HUES64 (cell line): ENCODE data around the gene CTIF.

Experiments
- H3K27ac ChIP-seq: 2 replicates; pipeline ENCODE4 v1.7.0; 2013; ENCODE audit warnings: low read depth, low read length, inconsistent platforms
- H3K27me3 ChIP-seq: 2 replicates; pipeline ENCODE4 v1.6.1; 2013; ENCODE audit warnings: mild to moderate bottlenecking, low read length; ENCODE audit not compliant: insufficient read depth
- H3K36me3 ChIP-seq: 2 replicates; pipeline ENCODE4 v1.6.1; 2013; ENCODE audit warnings: mild to moderate bottlenecking, low read length; ENCODE audit not compliant: insufficient read depth
- H3K4me1 ChIP-seq: 2 replicates; pipeline ENCODE4 v1.6.1; 2013; ENCODE audit warnings: mild to moderate bottlenecking, low read length, moderate library complexity; ENCODE audit not compliant: insufficient read depth
- H3K4me3 ChIP-seq: 2 replicates; pipeline ENCODE4 v1.5.1; 2013; ENCODE audit warnings: mild to moderate bottlenecking, low read length, moderate library complexity
- H3K9ac ChIP-seq: 2 replicates; pipeline ENCODE4 v1.6.1; 2013; ENCODE audit warnings: mild to moderate bottlenecking, low read depth, low read length
- H3K9me3 ChIP-seq: 2 replicates; pipeline ENCODE4 v1.6.1; 2013; ENCODE audit warnings: low read depth, low read length; ENCODE audit not compliant: insufficient read depth
- WGBS: fragments of 150-250, 120-280 bp; methylation state at CpG from one replicate; pipeline ENCODE4 v1.1.7; 2013; ENCODE audit warnings: missing lambda C conversion rate; 5-methylcytosine and 5-hydroxymethylcytosine counted together

CTIF gene

DNA sequence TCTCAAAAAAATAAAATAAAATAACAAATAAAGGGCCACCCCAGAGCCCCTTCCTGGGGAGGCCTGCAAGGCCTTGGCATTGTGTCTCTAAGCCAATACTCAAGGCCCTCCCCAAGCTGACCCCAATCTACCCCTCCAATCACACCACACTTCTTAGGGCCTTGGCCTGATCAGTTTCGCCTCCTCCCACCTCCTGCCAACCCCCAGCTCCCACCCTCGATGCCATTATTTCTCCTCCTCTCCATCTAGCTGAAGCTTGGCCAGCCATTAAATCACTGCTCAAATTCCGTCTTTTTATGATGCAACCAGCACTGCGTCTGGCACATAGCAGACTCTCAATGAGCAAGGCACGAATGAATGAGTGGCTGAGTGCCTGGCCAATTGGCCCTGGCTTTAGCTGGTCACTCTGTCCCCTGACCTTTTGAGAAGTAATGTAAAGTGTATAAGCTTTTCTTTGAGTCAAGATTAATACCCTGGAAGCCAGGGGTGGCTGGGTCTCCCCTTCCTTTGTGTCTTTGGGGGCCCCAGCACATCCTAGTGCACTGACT, 356.0 kb downstream of the CTIF start:
- no peaks in the 10 kb centered on the region for H3K27me3 ChIP-seq
- no peak overlapping the region for H3K9ac ChIP-seq
- peaks cover 6% of the 10 kb centered on the region; the same call in 1 of the 2 replicates for H3K4me1 ChIP-seq
- H3K36me3 ChIP-seq, result no peaks in the 10 kb centered on the region
- H3K4me3 ChIP-seq, result no peak overlapping the region
- no peaks in the 10 kb centered on the region for H3K9me3 ChIP-seq
- H3K27ac ChIP-seq, result no peak overlapping the region
- 90% methylated on average over 5 of the region's 5 CpGs for WGBS

DNA sequence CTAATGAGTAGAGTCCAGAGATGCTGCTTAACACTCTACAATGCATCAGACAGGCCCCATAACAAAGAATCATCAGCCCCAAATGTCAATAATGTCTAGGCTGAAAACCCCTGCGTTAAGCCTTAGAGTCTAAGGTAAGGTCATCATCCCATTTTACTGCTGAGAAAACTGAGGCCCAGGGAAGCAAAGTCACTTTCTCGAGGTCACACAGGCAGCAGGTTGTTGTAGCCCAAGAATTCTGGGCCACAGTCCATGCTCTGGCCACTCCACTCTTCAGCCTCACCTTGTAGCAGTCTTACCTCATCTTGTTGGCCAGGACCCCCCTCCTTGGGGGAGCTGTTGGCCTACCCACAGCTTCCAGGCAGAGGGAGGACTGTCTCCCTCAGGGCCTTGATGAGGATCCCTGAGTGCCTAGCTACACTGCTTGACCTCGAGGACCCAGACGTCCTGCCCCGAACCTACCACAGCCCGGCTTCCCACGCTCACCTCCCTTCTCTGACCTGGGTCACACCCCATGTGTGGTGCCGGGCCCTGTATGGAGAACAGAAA, 357.6 kb downstream of the CTIF start:
- no peaks in the 10 kb centered on the region for H3K9me3 ChIP-seq
- H3K4me1 ChIP-seq, result peaks cover 4% of the 10 kb centered on the region; the same call in 1 of the 2 replicates
- H3K9ac ChIP-seq, result no peak overlapping the region
- WGBS, result 93% methylated on average over 8 of the region's 8 CpGs
- no peak overlapping the region for H3K4me3 ChIP-seq
- H3K36me3 ChIP-seq, result no peaks in the 10 kb centered on the region
- no peak overlapping the region for H3K27ac ChIP-seq
- no peaks in the 10 kb centered on the region for H3K27me3 ChIP-seq

DNA sequence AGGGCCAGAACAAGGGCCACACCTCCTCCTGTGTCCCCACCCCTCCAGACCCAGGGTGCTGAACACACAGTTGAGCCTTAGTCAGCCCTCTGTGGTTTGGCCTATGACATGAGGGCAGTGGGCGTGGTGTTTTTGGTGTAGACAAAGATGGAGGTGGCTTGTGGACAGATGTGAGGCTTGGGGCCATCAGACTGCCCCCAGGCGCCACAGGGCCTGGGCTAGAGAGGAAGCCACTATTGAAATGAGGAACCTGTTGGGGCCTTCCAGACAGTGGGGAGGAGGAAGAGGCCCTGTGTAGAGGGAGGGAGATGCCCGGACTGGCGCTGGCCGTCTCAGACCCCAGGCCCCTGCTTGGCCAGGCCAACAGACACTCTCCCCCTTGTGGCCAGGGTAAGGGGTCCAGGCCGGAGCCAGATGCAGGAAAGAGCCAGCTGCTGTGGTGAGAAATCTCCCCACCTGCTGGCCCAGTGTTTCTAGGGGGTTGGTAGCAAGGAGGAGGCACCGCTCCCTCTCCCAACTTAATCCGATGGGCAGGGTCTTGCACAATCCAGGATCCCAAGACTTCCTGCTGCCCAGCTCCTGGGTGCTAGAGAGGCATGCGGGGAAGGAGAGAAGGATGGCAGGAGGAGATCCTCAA, 358.2 kb downstream of the CTIF start:
- Histone ChIP-seq H3K36me3 (no peaks in the 10 kb centered on the region), H3K27ac (no peak overlapping the region), H3K4me1 (peaks cover 4% of the 10 kb centered on the region; the same call in 1 of the 2 replicates), H3K9me3 (no peaks in the 10 kb centered on the region), H3K27me3 (no peaks in the 10 kb centered on the region), H3K4me3 (no peak overlapping the region), H3K9ac (no peak overlapping the region)
- 80% methylated on average over 9 of the region's 9 CpGs for WGBS

DNA sequence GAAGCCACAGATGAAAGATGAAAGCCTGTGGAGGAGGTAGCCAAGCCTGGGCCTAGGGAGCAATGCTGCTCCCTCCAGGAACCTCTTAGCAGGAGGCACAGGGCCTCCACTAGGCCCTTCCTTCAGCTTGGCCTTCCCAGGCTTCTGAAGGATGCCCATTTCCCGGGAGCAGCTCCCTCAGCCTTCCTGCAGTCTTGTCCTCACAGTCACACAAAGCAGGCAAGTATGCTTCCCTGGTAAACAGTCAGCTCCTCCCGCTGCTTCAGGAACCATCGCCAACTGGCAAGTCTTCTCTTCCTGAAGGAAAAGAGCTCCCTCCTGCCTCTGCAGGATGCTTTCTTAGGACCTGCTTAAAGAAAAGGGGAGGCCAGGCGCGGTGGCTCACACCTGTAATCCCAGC, 358.7 kb downstream of the CTIF start:
- H3K4me1 ChIP-seq, result peaks cover 4% of the 10 kb centered on the region; the same call in 1 of the 2 replicates
- 91% methylated on average over 5 of the region's 5 CpGs for WGBS
- H3K27me3 ChIP-seq, result no peaks in the 10 kb centered on the region
- H3K27ac ChIP-seq, result no peak overlapping the region
- H3K36me3 ChIP-seq, result no peaks in the 10 kb centered on the region
- no peak overlapping the region for H3K4me3 ChIP-seq
- no peaks in the 10 kb centered on the region for H3K9me3 ChIP-seq
- H3K9ac ChIP-seq, result no peak overlapping the region

GRCh38 chr18:48898521-48898920, 359.7 kb downstream of the CTIF start:
- H3K9me3 ChIP-seq, result no peaks in the 10 kb centered on the region
- no peaks in the 10 kb centered on the region for H3K36me3 ChIP-seq
- no peaks in the 10 kb centered on the region for H3K27me3 ChIP-seq
- H3K27ac ChIP-seq, result no peak overlapping the region
- no peak overlapping the region for H3K9ac ChIP-seq
- H3K4me3 ChIP-seq, result no peak overlapping the region
- peaks cover 4% of the 10 kb centered on the region; the same call in 1 of the 2 replicates for H3K4me1 ChIP-seq
- 92% methylated on average over 3 of the region's 4 CpGs for WGBS

GRCh38 chr18:48899558-48900174, 360.8 kb downstream of the CTIF start:
- no peak overlapping the region for H3K4me3 ChIP-seq
- WGBS, result 89% methylated on average over 4 of the region's 4 CpGs
- peaks cover 4% of the 10 kb centered on the region; the same call in 1 of the 2 replicates for H3K4me1 ChIP-seq
- no peak overlapping the region for H3K27ac ChIP-seq
- H3K36me3 ChIP-seq, result no peaks in the 10 kb centered on the region
- H3K9ac ChIP-seq, result no peak overlapping the region
- H3K9me3 ChIP-seq, result 0 out of 2 replicates have a peak, but pooled peaks cover 6% of the 10 kb centered on the region
- no peaks in the 10 kb centered on the region for H3K27me3 ChIP-seq

GRCh38 chr18:48900469-48900868, 361.6 kb downstream of the CTIF start:
- H3K4me3 ChIP-seq, result no peak overlapping the region
- H3K27ac ChIP-seq, result no peak overlapping the region
- 0 out of 2 replicates have a peak, but pooled peaks cover 6% of the 10 kb centered on the region for H3K9me3 ChIP-seq
- H3K27me3 ChIP-seq, result no peaks in the 10 kb centered on the region
- 50% methylated on average over 1 of the region's 1 CpG for WGBS
- no peak overlapping the region for H3K9ac ChIP-seq
- H3K4me1 ChIP-seq, result peaks cover 4% of the 10 kb centered on the region; the same call in 1 of the 2 replicates
- H3K36me3 ChIP-seq, result no peaks in the 10 kb centered on the region

GRCh38 chr18:48901145-48902022, 362.6 kb downstream of the CTIF start:
- Histone ChIP-seq H3K27ac (no peak overlapping the region), H3K4me1 (peaks cover 4% of the 10 kb centered on the region; the same call in 1 of the 2 replicates), H3K27me3 (no peaks in the 10 kb centered on the region), H3K4me3 (no peak overlapping the region), H3K9ac (no peak overlapping the region), H3K9me3 (0 out of 2 replicates have a peak, but pooled peaks cover 6% of the 10 kb centered on the region), H3K36me3 (no peaks in the 10 kb centered on the region)
- 85% methylated on average over 4 of the region's 4 CpGs for WGBS

- WGBS, result 83% methylated on average over 27 of the region's 27 CpGs
- H3K4me1 ChIP-seq, result no peaks in the 10 kb centered on the region
- H3K36me3 ChIP-seq, result no peaks in the 10 kb centered on the region
- no peak overlapping the region for H3K27ac ChIP-seq
- no peak overlapping the region for H3K4me3 ChIP-seq
- H3K9ac ChIP-seq, result no peak overlapping the region
- H3K9me3 ChIP-seq, result 0 out of 2 replicates have a peak, but pooled peaks cover 6% of the 10 kb centered on the region
- H3K27me3 ChIP-seq, result no peaks in the 10 kb centered on the region
Observed at GRCh38 chr18:48902023-48902855, 363.4 kb downstream of the CTIF start.
